Neural cell (in vitro differentiated cells): ENCODE results near the gene CLCNKA. TPM values are rescaled to one million over a fixed set of nuclear protein-coding genes. Genes with fewer than 3 reads are reported as not detected.

Experiments used
- H2AFZ ChIP-seq: fragments of 200-600, 300-800 bp; sonication (generic), shearing (Covaris generic); 2 replicates; pipeline ENCODE4 v1.6.0; 2014; ENCODE audit warnings: low read depth, mild to moderate bottlenecking, antibody characterized with exemption, low read length, moderate library complexity
- H3F3A ChIP-seq: fragments of 200-600 bp; shearing (Covaris generic); 2 replicates; pipeline ENCODE4 v1.6.1; 2016; ENCODE audit warnings: mild to moderate bottlenecking, moderate library complexity, mixed read lengths, antibody characterized with exemption, low read length; ENCODE audit not compliant: insufficient read depth, poor library complexity, severe bottlenecking
- H3K27ac ChIP-seq: fragments of 200-600, 300-800 bp; sonication (generic), shearing (Covaris generic); 2 replicates; pipeline ENCODE4 v1.5.1; 2014; ENCODE audit warnings: mild to moderate bottlenecking, low read length, moderate library complexity
- H3K27me3 ChIP-seq: fragments of 300-800, 200-600 bp; sonication (generic), shearing (Covaris generic); 2 replicates; pipeline ENCODE4 v1.6.0; 2014; ENCODE audit warnings: mild to moderate bottlenecking, low read depth, low read length, moderate library complexity; ENCODE audit not compliant: insufficient read depth
- H3K36me3 ChIP-seq: fragments of 300-800, 200-600 bp; sonication (generic), shearing (Covaris generic); 2 replicates; pipeline ENCODE4 v1.5.1; 2014; ENCODE audit warnings: mild to moderate bottlenecking, antibody characterized with exemption, low read length, moderate library complexity; ENCODE audit not compliant: insufficient read depth
- H3K4me2 ChIP-seq: fragments of 300-800, 200-600 bp; sonication (generic), shearing (Covaris generic); 2 replicates; pipeline ENCODE4 v1.6.0; 2014; ENCODE audit warnings: mild to moderate bottlenecking, low read length
- H3K4me3 ChIP-seq: fragments of 300-800, 200-600 bp; sonication (generic), shearing (Covaris generic); 2 replicates; pipeline ENCODE4 v1.5.1; 2014; ENCODE audit warnings: mild to moderate bottlenecking, low read length, moderate library complexity
- H3K79me2 ChIP-seq: fragments of 200-600 bp; shearing (Covaris generic); replicated peaks from 2 replicates; pipeline ENCODE4 v1.6.0; 2014; ENCODE audit warnings: mild to moderate bottlenecking, low read length, moderate library complexity; ENCODE audit not compliant: insufficient read depth
- H3K9ac ChIP-seq: fragments of 300-800, 200-600 bp; sonication (generic), shearing (Covaris generic); 2 replicates; pipeline ENCODE4 v1.6.1; 2016; ENCODE audit warnings: mild to moderate bottlenecking, low read length, mixed read lengths
- H3K9me2 ChIP-seq: fragments of 200-600 bp; shearing (Covaris generic); 2 replicates; pipeline ENCODE4 v1.6.1; 2016; ENCODE audit warnings: mild to moderate bottlenecking, low read length, mixed read lengths; ENCODE audit not compliant: insufficient read depth
- H3K9me3 ChIP-seq: fragments of 200-600, 300-800 bp; sonication (generic), shearing (Covaris generic); 2 replicates; pipeline ENCODE4 v1.6.1; 2016; ENCODE audit warnings: mild to moderate bottlenecking, mixed run types, low read length, moderate library complexity, mixed read lengths
- H4K20me1 ChIP-seq: fragments of 200-600 bp; shearing (Covaris generic); 2 replicates; pipeline ENCODE4 v1.6.1; 2016; ENCODE audit warnings: mild to moderate bottlenecking, mixed run types; ENCODE audit not compliant: insufficient read depth
- EP300 ChIP-seq: fragments of 450-650 bp; conservative IDR thresholded peaks from 2 replicates; pipeline ENCODE4 v1.6.1; 2014; ENCODE audit warnings: antibody characterized with exemption, mild to moderate bottlenecking, moderate library complexity; ENCODE audit not compliant: poor library complexity, severe bottlenecking
- EZH2 ChIP-seq: fragments of 200-600, 300-800 bp; shearing (Covaris generic), sonication (generic); IDR thresholded peaks from 2 replicates; pipeline ENCODE4 v1.6.1; 2014; ENCODE audit warnings: antibody characterized with exemption, low read length, borderline replicate concordance, mild to moderate bottlenecking; ENCODE audit not compliant: insufficient read depth, poor library complexity, severe bottlenecking
- MXI1 ChIP-seq: fragments of 450-650 bp; conservative IDR thresholded peaks from 2 replicates; pipeline ENCODE4 v1.6.1; 2014; ENCODE audit warnings: antibody characterized with exemption, mild to moderate bottlenecking; ENCODE audit not compliant: poor library complexity, severe bottlenecking
- POLR2AphosphoS5 ChIP-seq: IDR thresholded peaks from 2 replicates; pipeline ENCODE4 v1.6.1; 2012
- RAD21 ChIP-seq: fragments of 450-650 bp; conservative IDR thresholded peaks from 2 replicates; pipeline ENCODE4 v1.6.1; 2014; ENCODE audit warnings: antibody characterized with exemption, mild to moderate bottlenecking, moderate library complexity
- SMC3 ChIP-seq: fragments of 450-650 bp; conservative IDR thresholded peaks from 2 replicates; pipeline ENCODE4 v1.6.1; 2014; ENCODE audit warnings: antibody characterized with exemption, mild to moderate bottlenecking, moderate library complexity; ENCODE audit not compliant: poor library complexity
- polyA plus RNA-seq: library from polyadenylated mRNA; depleted of rRNA; stranded (reverse); fragments of >200 nt; gene quantifications from 2 replicates; pipeline ENCODE4 v1.2.3, GENCODE V29; 2014
- TF ChIP-seq, protein P1 (sequence below): fragments of 450-650 bp; IDR thresholded peaks from 2 replicates; pipeline ENCODE4 v1.5.1; 2014; ENCODE audit warnings: antibody characterized with exemption, mild to moderate bottlenecking, moderate library complexity; ENCODE audit not compliant: poor library complexity, severe bottlenecking
- TF ChIP-seq, protein P2 (sequence below): IDR thresholded peaks from 2 replicates; pipeline ENCODE4 v1.6.1; 2012; ENCODE audit warnings: borderline replicate concordance

CLCNKA gene
- polyA plus RNA-seq, 1 donor from 2014 or later: not detected

DNA sequence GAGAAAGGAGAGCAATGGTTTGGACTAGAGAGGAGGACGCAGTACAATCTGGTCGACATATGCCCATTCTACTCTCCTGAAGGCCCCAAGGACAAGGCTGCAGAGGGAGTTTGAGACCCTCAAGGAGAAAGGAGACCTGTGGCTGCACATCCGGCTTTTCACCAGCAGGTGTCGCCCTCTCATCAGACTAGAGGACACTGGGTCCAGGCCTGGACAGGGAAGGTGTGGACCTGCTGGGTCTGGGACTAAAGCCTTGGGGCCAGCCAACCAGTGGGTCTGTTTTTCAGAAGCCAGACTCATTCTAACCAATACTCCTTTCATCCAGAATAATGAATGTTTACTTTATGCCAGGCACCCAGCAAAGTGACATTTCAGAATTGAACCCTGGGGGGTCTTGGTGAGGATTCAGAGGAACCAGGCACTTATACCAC lies 12.8 kb upstream of the CLCNKA start:
- no peaks in the 10 kb centered on the region for H3K9me3 ChIP-seq
- no peaks in the 10 kb centered on the region for H3F3A ChIP-seq
- H3K4me2 ChIP-seq: no peak overlapping the region
- H3K27me3 ChIP-seq: no peaks in the 10 kb centered on the region
- no peak overlapping the region for H3K9ac ChIP-seq
- no peaks in the 10 kb centered on the region for H3K79me2 ChIP-seq
- no peak overlapping the region for H3K27ac ChIP-seq
- H3K4me3 ChIP-seq: no peak overlapping the region
- H3K9me2 ChIP-seq: no peaks in the 10 kb centered on the region
- TF ChIP-seq RAD21 (peak; percentile 91), POLR2AphosphoS5 (no peak), SMC3 (peak; percentile 94)
- TF ChIP-seq, protein P1, sequence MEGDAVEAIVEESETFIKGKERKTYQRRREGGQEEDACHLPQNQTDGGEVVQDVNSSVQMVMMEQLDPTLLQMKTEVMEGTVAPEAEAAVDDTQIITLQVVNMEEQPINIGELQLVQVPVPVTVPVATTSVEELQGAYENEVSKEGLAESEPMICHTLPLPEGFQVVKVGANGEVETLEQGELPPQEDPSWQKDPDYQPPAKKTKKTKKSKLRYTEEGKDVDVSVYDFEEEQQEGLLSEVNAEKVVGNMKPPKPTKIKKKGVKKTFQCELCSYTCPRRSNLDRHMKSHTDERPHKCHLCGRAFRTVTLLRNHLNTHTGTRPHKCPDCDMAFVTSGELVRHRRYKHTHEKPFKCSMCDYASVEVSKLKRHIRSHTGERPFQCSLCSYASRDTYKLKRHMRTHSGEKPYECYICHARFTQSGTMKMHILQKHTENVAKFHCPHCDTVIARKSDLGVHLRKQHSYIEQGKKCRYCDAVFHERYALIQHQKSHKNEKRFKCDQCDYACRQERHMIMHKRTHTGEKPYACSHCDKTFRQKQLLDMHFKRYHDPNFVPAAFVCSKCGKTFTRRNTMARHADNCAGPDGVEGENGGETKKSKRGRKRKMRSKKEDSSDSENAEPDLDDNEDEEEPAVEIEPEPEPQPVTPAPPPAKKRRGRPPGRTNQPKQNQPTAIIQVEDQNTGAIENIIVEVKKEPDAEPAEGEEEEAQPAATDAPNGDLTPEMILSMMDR: peak; percentile 96
- H2AFZ ChIP-seq: no peak overlapping the region
- no peaks in the 10 kb centered on the region for H3K36me3 ChIP-seq
- H4K20me1 ChIP-seq: no peaks in the 10 kb centered on the region

DNA sequence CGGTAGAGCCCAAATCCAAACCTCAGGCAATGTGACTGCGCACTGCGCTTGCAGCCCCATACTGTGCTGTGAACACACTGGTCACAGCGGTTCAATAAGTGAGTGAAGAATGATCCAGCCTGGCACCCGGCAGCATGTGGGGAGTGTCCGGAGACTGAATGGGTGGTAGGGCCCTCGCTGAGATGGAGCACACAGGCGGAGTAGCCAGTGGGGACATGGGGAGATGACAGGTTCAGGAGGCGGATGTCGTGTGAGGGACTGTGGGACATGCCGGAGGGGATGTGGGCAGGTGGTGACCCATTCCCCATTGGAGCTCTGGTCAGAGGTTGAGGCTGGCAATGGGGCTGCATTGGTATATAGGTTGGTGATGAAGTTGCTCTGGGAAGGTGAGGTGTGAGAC lies 12.2 kb upstream of the CLCNKA start:
- TF ChIP-seq, protein P2, sequence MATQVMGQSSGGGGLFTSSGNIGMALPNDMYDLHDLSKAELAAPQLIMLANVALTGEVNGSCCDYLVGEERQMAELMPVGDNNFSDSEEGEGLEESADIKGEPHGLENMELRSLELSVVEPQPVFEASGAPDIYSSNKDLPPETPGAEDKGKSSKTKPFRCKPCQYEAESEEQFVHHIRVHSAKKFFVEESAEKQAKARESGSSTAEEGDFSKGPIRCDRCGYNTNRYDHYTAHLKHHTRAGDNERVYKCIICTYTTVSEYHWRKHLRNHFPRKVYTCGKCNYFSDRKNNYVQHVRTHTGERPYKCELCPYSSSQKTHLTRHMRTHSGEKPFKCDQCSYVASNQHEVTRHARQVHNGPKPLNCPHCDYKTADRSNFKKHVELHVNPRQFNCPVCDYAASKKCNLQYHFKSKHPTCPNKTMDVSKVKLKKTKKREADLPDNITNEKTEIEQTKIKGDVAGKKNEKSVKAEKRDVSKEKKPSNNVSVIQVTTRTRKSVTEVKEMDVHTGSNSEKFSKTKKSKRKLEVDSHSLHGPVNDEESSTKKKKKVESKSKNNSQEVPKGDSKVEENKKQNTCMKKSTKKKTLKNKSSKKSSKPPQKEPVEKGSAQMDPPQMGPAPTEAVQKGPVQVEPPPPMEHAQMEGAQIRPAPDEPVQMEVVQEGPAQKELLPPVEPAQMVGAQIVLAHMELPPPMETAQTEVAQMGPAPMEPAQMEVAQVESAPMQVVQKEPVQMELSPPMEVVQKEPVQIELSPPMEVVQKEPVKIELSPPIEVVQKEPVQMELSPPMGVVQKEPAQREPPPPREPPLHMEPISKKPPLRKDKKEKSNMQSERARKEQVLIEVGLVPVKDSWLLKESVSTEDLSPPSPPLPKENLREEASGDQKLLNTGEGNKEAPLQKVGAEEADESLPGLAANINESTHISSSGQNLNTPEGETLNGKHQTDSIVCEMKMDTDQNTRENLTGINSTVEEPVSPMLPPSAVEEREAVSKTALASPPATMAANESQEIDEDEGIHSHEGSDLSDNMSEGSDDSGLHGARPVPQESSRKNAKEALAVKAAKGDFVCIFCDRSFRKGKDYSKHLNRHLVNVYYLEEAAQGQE: no peak
- TF ChIP-seq, protein P1: no peak
- no peak for TF ChIP-seq POLR2AphosphoS5
- TF ChIP-seq MXI1: no peak
- TF ChIP-seq EZH2: no peak
- TF ChIP-seq EP300: no peak
- Histone ChIP-seq H3K9me2 (no peaks in the 10 kb centered on the region), H2AFZ (no peak overlapping the region), H3K27me3 (no peaks in the 10 kb centered on the region), H3F3A (no peaks in the 10 kb centered on the region), H3K36me3 (no peaks in the 10 kb centered on the region), H4K20me1 (no peaks in the 10 kb centered on the region), H3K4me3 (no peak overlapping the region), H3K79me2 (no peaks in the 10 kb centered on the region), H3K9ac (no peak overlapping the region), H3K4me2 (no peak overlapping the region), H3K27ac (no peak overlapping the region), H3K9me3 (no peaks in the 10 kb centered on the region)
